H1 (cell line): Measurements from ENCODE around the gene SLC12A7. TPM values are rescaled to one million over a fixed set of nuclear protein-coding genes. Genes with fewer than 3 reads are reported as not detected.

Source experiments
- CTCF ChIP-seq, 3 experiments: IDR thresholded peaks; 1 replicate in 2 of 3; 2 replicates in 1 of 3; pipeline versions ENCODE4 v1.5.1 to v1.6.1; 2011; ENCODE audit warnings: low read length in 3 of 3, mild to moderate bottlenecking in 3 of 3, inconsistent platforms in 2 of 3, low read depth in 1 of 3, moderate library complexity in 1 of 3; ENCODE audit not compliant: insufficient read depth in 1 of 3; ENCODE audit errors: control extremely low read depth in 1 of 3
- FOSL1 ChIP-seq: IDR thresholded peaks from 2 replicates; pipeline ENCODE4 v1.6.1; 2011; ENCODE audit warnings: mild to moderate bottlenecking, low read depth, low read length, moderate library complexity; ENCODE audit not compliant: insufficient read depth
- POLR2AphosphoS5 ChIP-seq: IDR thresholded peaks from 2 replicates; pipeline ENCODE4 v1.6.1; 2011; ENCODE audit warnings: low read depth, low read length
- RXRA ChIP-seq: IDR thresholded peaks from 2 replicates; pipeline ENCODE4 v1.6.1; 2011; ENCODE audit warnings: low read depth, mild to moderate bottlenecking, low read length, moderate library complexity; ENCODE audit not compliant: insufficient read depth
- polyA plus RNA-seq, 7 experiments: library from polyadenylated mRNA; depleted of rRNA in 3 of 7; stranded (reverse) in 5 of 7; unstranded in 2 of 7; fragments of >200 nt in 5 of 7; fragments of 200-250 nt in 2 of 7; gene quantifications; 1 replicate in 5 of 7; 2 replicates in 1 of 7; 4 replicates in 1 of 7; pipeline versions ENCODE4 v1.2.1 to v1.2.3, GENCODE V29; 2011 to 2013; ENCODE audit warnings: missing spikeins in 2 of 7, mixed read lengths in 2 of 7
- total RNA-seq: library from RNA; stranded (reverse); fragmentation: NEBNext Ultra II Directional; extraction: Animal tissue kit (Norgen Biotek cat#: 25700); gene quantifications from 2 replicates; pipeline ENCODE4 v1.2.1, GENCODE V29; 2021

The SLC12A7 gene
- total and polyA plus RNA-seq, 2 of the 8 experiments (the other 6 are each of a cell fraction or from before 2014, with no cell fraction given): 23.5 to 39.7 TPM

- no peak for TF ChIP-seq RXRA
- no peak for TF ChIP-seq FOSL1
- no peak for TF ChIP-seq CTCF (IDR thresholded peaks at IDR 0.05; ENCODE audit: control extremely low read depth in 1 of 3, insufficient read depth in 1 of 3, low read depth in 1 of 3, low read length in 3 of 3)
- TF ChIP-seq POLR2AphosphoS5: no peak
These were observed 70.4 kb downstream of the SLC12A7 start (continued) for GRCh38 chr5:1041225-1042143.
